HepG2 (cell line): ENCODE measurements around the gene LDLRAD3.

Source experiments
- ATF3 ChIP-seq: sonication (generic); formaldehyde crosslinking; IDR thresholded peaks from 2 replicates; pipeline ENCODE4 v1.4.0; 2020; ENCODE audit warnings: missing genetic modification reagents
- CEBPB ChIP-seq: IDR thresholded peaks from 2 replicates; pipeline ENCODE4 v1.6.1; 2011; ENCODE audit warnings: low read depth, low read length, improper control_type of control experiment, borderline replicate concordance
- CHD2 ChIP-seq: IDR thresholded peaks from 2 replicates; pipeline ENCODE4 v1.6.1; 2011; ENCODE audit warnings: low read depth, low read length, improper control_type of control experiment
- CTCF ChIP-seq: sonication (generic); formaldehyde crosslinking; IDR thresholded peaks from 2 replicates; pipeline ENCODE4 v1.5.0; 2020; ENCODE audit warnings: mild to moderate bottlenecking, missing genetic modification reagents, moderate library complexity
- PCBP2 ChIP-seq: fragments of 200-400 bp; formaldehyde crosslinking; optimal IDR thresholded peaks from 2 replicates; pipeline ENCODE3; 2018; ENCODE audit warnings: low read length, low read depth; ENCODE audit not compliant: poor library complexity, severe bottlenecking
- POLR2AphosphoS2 ChIP-seq: IDR thresholded peaks from 2 replicates; pipeline ENCODE4 v1.6.1; 2011; ENCODE audit warnings: low read depth, low read length, improper control_type of control experiment
- POLR2AphosphoS5 ChIP-seq: IDR thresholded peaks from 2 replicates; pipeline ENCODE4 v1.6.1; 2012; ENCODE audit warnings: low read depth, low read length
- RARG ChIP-seq: sonication (generic); formaldehyde crosslinking; IDR thresholded peaks from 2 replicates; pipeline ENCODE4 v1.4.0; 2020; ENCODE audit warnings: low read depth, mild to moderate bottlenecking, missing genetic modification reagents
- SMAD1 ChIP-seq: sonication (generic); formaldehyde crosslinking; IDR thresholded peaks from 2 replicates; pipeline ENCODE4 v1.4.0; 2020; ENCODE audit warnings: missing genetic modification reagents, low read depth, mild to moderate bottlenecking, borderline replicate concordance
- SNAPC2 ChIP-seq: sonication (generic); formaldehyde crosslinking; IDR thresholded peaks from 2 replicates; pipeline ENCODE4 v1.8.1; 2022; ENCODE audit warnings: mild to moderate bottlenecking, missing genetic modification reagents
- TCF7L2 ChIP-seq: IDR thresholded peaks from 2 replicates; pipeline ENCODE4 v1.6.1; 2011; ENCODE audit warnings: mild to moderate bottlenecking, low read depth, low read length, moderate library complexity
- USF2 ChIP-seq, 2 experiments: sonication (generic) in 1 of 2; formaldehyde crosslinking in 1 of 2; IDR thresholded peaks; 2 replicates each; pipeline versions ENCODE4 v1.5.1 to v1.6.1; 2011 to 2020; ENCODE audit warnings: borderline replicate concordance in 1 of 2, low read depth in 1 of 2, low read length in 1 of 2, mild to moderate bottlenecking in 1 of 2, missing genetic modification reagents in 1 of 2, moderate library complexity in 1 of 2
- ZBTB26 ChIP-seq: IDR thresholded peaks from 2 replicates; pipeline ENCODE4 v1.6.1; 2016; ENCODE audit warnings: missing compliant biosample characterization, missing genetic modification reagents, borderline replicate concordance
- ZNF558 ChIP-seq: sonication (generic); formaldehyde crosslinking; IDR thresholded peaks from 2 replicates; pipeline ENCODE4 v1.9.0; 2022; ENCODE audit warnings: mild to moderate bottlenecking, missing genetic modification reagents, borderline replicate concordance

- TF ChIP-seq POLR2AphosphoS2 = no peak
- TF ChIP-seq CTCF (CRISPR knock-in tag) = no peak
- no peak for TF ChIP-seq POLR2AphosphoS5
- TF ChIP-seq CHD2 = no peak
- no peak for TF ChIP-seq ATF3 (CRISPR knock-in tag)
- TF ChIP-seq TCF7L2 = no peak
- no peak for TF ChIP-seq SNAPC2 (CRISPR knock-in tag)
- TF ChIP-seq PCBP2 = no peak
- TF ChIP-seq SMAD1 (CRISPR knock-in tag) = no peak
- TF ChIP-seq ZNF558 = no peak
- TF ChIP-seq ZBTB26 = no peak
- TF ChIP-seq CEBPB = no peak
- TF ChIP-seq USF2 (IDR thresholded peaks at IDR 0.05; ENCODE audit: low read depth, low read length) = no peak
- no peak for TF ChIP-seq USF2 (CRISPR knock-in tag; IDR thresholded peaks at IDR 0.05; ENCODE audit: borderline replicate concordance)
- no peak for TF ChIP-seq RARG
These were observed 128.1 kb downstream of the LDLRAD3 start for GRCh38 chr11:36071917-36072500.
